GM04503 (cell line): ENCODE measurements around the gene HDDC3.
"Not testable (repeated sequence)": the region's sequence is repeated elsewhere in the genome, so short reads cannot be mapped to it uniquely, and the experiment has no call there.

Experiments
- DNase-seq: peaks from one replicate; pipeline ENCODE4 v3.0.0-alpha.2; 2012; ENCODE audit warnings: low read depth

Gene HDDC3

DNA sequence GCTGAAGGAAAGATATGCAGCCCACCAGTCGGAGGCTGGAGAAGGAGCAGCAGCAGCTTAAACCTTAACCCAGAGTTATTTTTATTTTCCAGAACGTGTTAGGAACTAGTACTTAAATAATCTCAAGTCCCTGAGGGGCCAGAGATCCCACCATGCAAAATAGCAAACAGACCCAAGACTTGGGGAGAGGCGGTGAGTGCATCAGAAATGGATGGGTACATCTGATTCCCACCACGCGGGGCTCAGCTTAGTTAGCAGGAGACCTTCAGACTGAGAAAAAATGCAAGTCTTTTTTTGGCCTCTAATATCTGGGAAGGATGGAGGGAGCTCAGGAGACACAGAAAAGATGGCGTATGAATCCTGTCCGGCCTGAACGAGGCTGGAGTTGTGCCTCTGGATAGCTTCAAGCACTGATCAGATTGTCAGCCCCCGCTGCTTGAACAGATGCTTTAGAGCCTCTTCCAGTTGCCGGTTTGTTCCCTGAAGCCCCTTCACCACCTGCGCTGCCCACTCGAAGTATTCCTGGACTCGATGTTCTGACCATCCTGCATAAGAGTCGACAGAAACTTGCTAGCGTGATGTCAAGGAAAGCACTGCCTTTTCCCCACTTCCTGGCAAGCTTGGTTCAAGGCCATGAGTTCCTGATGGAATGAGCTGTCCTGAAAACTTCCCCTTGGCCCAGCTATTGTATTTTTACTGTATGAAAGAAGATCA is 1.3 kb downstream of the HDDC3 start:
- no peak for DNase-seq

DNA sequence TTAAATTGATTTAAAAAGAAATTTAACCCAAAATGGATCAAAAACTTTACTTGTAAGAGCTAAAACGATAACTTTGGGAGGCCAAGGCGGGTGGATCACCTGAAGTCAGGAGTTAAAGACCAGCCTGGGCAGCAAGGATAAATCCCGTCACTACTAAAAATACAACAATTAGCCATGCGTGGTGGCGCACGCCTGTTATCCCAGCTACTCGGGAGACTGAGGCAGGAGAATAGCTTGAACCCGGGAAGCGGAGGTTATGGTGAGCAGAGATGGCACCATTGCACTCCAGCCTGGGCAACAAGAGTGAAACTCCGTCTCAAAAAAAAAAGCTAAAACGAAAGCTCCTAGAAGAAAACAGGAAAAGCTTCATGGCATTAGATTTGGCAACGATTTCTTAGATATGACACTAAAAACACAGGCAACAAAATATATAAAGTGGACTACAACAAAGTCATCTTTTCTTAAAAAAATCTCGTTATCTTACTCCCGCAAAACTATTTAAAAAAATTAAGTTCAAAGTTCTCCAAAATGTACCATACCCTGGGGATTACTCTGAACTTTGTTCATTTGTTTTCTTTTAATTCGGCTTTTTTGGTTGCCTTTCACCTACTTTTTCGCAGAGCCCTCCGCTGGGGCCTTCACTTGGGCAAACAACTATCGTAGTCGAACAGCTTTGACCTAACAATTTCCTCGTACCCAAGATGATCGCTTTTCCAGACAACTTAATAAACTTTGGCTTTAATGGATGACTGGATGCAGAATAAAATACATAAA is 2.9 kb downstream of the HDDC3 start:
- DNase-seq, result no peak

DNA sequence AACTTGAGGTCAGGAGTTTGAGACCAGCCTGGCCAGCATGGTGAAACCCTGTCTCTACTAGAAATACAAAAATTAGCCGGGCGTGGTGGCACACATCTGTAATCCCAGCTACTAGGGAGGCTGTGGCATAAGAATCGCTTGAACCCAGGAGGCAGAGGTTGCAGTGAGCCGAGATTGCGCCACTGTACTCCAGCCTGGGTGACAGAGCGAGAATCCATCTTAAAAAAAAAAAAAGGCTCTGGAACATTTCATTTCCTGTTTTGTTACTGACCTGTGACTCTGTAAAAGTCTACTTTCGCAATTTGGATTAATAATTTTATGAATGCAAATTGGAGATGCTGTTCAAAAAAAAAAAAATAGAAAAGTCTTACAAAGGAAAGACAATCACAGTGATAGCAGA is 4.2 kb downstream of the HDDC3 start:
- DNase-seq, result not testable (repeated sequence)

DNA sequence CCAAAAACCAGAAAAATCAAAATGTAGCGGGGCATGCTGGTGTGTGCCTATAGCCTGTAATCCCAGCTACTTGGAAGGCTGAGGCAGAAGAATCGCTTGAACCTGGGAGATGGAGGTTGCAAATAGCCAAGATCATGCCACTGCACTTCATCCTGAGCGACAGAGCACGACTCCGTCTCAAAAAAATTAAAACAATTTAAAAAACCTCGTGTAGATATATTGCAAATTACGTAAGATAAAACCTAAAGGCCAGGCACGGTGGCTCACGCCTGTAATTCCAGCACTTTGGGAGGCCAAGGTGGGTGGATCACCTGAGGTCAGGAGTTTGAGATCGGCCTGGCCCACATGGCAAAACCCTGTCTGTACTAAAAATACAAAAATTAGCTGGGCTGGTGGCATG is 5.6 kb downstream of the HDDC3 start:
- DNase-seq, result not testable (repeated sequence)

DNA sequence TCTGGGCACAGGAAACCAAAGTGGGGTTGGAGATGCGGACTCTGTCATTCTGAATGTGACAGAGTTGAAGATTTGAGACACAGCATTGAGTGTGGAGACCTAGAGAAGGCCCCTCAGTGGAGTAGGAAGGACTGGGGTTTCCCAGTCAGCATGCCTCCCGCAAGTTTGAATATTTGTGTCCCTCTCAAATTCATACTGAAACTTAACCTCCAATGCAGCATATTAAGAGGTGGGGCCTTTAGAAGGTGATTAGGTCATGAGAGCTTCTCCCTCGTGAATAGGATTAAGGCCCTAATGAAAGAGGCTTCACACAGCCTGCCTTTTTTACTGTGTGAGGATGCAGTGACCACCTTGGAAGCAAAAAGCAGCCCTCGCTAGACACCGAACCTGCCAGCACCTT is 8.0 kb downstream of the HDDC3 start:
- DNase-seq, result no peak

DNA sequence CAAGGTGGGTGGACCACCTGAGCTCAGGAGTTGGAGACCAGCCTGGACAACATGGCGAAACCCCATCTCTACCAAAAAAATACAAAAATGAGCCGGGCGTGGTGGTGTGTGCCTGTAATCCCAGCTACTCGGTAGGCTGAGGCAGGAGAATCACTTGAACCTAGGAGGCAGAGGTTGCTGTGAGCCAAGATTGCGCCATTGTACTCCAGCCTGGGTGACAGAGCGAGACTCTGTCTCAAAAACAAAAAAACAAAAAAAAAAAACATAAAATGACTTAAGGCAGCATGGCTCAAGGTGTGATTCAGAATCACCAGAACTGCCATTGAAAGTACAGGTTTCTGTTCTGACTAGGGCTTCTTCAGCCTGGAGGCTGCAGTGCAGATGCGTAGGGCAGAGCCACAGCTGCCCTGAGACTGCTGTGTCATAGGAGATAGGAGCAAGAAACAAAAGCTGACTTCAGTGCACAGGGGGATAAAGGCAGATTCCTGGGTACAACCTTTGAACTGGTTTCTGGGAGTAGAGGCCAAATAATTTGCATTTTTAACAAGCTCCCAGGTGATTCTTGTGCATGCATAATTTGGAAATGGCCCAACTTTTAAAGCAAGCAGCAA is 9.5 kb downstream of the HDDC3 start:
- DNase-seq, result not testable (repeated sequence)

DNA sequence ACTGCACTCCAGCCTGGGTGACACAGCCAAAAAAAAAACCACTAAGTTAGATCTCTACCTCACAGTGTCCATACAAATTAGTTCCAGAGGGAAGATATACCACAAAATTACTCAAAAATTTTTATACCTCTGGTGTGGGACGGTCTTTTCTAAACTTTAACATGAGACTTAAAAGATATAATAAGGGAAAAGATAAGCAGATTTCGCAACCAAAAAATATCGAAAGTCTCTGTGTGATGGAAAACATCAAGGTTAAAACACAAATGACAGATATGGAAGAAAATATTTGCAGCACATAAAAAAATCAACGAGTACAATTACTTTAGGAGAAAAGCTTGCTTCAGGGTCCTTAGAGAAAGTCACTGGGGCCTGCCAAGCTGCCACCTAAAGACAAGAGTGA is 10.5 kb downstream of the HDDC3 start:
- no peak for DNase-seq

DNA sequence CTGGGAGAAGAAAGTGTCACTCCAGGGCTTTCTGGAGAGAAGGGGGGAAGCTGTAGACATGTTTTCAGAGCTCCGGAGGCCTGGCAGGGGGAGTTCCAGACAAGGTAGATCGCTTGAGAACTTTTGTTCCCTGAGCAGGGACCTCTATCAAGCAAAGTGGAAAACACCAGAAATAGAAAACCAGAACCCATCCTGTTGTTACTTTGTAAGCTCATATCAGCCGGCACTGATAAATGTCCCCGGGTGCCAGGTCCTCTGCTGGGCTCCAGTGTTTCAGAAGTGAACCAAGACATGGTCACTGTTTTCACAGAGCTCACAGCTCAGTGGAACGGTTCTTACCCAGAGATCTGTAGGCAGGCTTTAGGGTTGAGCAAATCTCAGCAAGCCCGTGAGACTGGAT is 13.5 kb downstream of the HDDC3 start:
- DNase-seq, result no peak

DNA sequence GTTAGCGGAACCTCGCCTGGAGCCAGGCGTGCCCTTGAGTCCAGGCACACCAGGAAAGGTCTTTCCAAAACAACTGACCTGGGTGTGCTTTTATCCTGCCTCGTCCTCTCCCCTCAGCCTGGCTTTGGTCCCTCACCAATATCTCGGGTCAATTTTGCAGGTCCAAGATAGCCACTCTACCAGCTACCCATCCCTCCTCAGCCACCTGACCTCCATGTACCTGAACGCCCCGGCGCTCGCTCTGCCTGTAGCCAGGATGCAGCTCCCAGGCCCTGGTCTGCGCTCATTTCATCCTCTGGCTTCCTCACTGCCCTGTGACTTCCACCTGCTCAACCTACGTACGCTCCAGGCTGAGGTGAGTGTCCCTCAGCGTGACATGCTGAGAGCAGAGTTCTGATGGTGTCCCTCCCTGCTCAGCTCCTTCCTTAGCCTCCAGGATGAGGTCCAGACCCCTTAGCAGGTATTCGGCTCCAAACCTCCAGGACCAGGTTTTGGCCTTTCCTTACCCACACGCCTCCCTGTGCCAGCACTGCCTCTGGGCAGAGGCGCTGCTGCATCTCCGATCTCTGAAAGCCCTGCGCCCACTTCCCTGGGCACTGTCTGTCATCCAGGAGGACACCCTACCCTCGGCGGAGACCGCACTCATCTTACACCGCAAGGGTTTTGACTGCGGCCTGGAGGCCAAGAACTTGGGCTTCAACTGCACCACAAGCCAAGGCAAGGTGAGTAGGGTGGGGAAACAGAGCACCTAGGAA is 14.1 kb downstream of the HDDC3 start:
- no peak for DNase-seq

DNA sequence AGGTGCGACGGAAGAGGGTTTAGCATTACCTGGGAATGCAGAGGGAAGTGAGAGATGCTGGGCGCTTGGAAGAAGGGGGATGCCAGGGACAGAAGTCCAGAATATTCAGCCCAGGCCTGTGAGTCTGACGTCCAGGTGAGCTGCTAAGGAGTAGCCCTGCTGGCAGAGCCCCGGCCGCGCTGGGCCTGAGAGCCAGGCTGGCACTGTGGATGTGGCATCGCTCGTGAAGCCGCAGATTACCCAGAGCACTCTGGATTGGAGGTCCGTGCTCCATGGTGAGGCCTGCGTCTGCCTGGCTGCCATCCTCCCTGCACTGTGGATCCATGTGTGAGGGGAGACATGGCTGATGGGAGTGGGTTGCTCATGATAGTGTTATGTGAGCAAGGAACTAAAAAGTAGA is 14.8 kb downstream of the HDDC3 start:
- no peak for DNase-seq

DNA sequence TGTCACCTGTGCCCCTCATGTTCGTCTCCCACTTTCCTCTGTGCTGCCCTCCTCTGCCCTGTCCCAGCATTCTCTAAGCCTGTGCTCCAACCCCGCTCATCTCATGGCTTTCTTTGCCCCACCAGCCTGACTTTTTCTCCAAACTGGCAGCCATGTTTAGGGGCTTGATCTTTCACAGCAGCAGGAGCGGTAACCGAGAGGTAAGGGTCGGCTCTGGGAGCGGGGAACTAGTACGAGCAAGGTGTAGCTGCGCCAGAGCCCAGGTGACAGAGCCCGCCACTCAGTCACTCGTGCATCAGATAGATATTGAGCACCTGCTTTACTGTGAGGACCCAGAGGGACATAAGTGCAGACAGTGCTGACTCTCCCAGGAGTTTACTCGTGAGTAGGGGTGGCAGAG is 15.9 kb downstream of the HDDC3 start:
- no peak for DNase-seq

DNA sequence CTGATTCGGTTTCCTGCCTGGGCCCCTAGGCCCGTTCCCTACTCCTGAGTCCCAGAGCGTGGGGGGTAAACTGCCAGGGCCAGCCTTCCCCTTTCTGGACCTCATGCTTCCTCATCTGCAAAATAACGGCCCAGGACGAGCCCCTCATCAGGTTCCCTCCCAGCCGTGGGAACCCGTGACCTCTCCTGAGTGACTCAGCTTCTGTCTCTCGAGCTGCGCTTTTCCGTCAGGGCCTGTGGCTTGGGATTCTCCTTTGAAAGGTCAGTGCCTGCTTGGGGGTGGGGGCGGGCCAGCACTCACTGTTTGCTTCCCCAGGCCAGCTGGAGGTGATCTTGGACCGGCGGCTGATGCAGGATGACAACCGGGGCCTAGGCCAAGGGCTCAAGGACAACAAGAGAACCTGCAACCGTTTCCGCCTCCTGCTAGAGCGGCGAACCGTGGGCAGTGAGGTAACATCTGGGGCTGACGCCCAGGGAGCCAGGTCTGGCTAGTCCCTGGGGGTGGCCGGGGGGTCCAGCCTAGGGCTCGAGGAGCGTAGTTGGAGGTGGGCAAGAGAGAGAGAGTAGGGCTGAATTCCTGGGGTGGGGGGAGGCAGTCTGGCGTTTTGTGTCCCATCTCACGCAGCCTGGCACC is 16.4 kb downstream of the HDDC3 start:
- no peak for DNase-seq

DNA sequence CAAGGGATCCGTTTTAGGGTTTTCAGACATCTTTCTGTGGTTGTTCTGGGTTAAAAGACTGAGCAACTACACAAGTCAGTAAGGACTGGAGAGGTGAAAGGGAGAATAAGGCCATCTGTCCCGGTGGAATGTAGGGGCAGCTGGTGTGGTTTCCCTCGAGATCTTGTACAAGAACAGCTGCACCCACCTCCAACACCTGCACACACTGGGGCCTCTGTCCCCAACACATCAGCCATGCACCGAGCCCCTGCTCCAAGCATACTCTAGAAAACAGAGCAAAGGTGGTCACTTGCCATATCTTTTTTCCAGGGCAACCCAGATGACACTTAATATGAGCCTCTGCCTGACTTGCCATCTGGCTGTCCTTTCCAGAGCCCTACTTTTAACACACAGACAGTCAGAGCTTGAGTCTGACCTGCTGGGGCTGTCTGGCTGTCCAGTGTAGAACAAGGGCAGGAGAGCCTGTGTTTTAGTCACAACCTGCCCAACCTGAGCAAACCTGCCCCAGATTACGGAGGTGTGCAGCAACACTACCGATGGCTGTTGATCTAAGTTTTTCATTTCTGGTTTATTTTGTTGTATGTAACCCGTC is 17.0 kb downstream of the HDDC3 start:
- DNase-seq, result no peak

DNA sequence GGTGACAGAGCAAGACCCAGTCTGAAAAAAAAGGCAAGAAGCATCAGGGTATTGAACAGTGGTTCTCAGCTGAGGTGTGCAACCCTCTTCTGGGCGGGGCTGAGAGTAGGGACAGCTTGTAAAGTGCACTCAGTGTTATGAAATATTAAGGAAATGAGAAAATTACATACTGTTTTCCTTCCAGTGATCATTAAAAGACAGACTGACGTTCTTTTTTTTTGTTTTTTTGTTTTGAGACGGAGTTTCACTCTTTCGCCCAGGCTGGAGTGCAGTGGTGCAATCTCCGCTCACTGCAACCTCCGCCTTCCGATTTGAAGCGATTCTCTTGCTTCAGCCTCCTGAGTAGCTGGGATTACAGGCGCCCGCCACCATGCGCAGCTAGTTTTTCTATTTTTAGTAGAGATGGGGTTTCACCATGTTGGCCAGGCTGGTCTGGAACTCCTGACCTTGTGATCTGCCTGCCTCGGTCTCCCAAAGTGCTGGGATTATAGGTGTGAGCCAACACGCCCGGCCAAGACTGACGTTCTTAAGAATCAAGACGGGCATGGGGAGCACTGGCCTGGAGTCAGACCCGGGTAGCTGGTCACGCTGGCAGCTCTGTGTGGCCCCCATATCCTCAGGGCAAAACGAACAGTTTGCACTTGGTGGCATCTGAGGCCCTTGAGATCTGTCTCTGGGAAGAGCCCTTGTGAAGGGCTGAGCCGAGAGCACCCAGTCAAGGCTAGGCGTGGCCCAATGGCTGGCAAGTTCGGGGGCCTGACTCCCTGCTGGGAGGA is 17.9 kb downstream of the HDDC3 start:
- DNase-seq, result no peak

DNA sequence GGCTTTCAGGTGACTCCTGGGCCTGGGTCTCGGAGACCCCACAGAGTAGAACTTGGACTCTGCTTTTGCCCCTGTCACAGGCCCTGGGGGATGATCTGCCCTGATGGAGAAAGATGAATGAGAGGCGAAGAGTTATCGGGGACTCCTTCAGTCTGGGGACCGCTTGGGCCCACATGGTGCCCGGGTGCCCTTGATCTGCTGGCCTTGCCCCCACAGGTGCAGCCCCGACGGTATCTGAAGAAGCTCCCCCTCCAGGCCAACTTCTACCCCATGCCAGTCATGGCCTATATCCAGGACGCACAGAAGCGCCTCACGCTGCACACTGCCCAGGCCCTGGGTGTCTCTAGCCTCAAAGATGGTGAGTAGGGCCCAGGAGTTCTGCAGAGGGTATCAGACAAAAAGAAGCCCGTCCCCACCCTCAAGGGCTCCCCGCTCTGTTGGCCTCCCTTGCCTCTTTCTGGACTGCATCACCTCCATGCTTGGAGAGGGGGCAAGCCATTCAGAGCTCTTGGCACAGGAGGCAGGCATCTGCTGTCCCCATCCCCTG is 18.9 kb downstream of the HDDC3 start:
- no peak for DNase-seq

DNA sequence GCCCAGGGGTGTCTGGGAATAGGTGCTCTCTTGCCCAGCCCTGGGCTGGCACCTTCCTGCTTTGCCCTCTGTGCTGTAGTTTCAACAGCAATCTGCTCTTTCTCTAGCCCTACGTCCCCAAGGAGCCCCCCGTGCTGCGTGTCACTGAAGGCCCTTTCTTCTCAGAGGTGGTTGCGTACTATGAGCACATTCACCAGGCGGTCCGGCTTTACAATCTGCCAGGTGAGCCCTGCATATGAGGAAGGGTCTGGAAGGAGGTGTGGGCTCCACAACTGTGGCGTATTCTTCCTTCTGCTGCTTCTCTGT is 19.6 kb downstream of the HDDC3 start:
- no peak for DNase-seq

DNA sequence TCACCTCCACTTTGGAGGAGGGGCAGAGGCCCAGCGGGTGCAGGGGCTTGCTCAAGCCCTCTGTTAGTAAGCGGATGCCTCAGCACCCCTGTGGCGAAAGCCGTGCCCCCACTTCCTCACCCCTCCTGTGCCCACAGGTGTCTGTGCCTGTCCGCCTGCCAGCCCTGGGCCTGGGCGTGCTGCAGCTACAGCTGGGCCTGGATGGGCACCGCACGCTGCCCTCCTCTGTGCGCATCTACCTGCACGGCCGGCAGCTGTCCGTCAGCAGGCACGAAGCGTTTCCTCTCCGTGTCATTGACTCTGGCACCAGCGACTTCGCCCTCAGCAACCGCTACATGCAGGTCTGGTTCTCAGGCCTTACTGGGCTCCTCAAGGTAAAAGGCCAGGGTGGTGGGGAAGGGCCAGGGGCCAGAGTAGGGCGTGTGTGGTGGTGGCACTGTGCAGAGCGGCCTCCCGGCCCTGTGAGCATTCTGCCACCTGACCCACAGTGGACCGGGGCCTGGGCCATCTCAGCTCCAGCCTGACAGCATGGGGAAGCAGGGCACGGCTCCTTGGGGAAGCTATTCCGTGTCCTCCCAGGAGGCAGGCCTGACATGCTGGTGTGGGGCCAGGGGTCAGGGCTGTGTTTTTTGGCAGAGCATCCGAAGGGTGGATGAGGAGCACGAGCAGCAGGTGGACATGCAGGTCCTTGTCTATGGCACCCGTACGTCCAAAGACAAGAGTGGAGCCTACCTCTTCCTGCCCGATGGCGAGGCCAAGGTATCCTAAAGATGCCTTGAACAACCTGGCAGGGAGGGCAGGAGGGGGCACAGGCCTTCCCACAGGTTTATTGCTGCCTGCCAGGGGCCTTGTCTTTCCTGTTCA is 20.2 kb downstream of the HDDC3 start:
- no peak for DNase-seq

DNA sequence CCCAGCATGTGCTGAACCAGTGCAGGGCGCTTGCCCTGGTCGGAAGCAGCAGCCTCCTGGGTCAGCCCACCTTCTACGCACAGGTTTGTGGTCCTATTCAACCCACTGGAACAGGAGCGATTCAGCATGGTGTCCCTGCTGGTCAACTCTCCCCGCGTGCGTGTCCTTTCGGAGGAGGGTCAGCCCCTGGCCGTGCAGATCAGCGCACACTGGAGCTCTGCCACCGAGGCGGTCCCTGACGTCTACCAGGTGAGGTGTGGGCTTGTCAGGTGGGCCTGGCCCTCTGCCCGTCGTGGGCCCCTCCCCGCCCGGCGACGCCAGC is 21.1 kb downstream of the HDDC3 start:
- DNase-seq, result no peak

DNA sequence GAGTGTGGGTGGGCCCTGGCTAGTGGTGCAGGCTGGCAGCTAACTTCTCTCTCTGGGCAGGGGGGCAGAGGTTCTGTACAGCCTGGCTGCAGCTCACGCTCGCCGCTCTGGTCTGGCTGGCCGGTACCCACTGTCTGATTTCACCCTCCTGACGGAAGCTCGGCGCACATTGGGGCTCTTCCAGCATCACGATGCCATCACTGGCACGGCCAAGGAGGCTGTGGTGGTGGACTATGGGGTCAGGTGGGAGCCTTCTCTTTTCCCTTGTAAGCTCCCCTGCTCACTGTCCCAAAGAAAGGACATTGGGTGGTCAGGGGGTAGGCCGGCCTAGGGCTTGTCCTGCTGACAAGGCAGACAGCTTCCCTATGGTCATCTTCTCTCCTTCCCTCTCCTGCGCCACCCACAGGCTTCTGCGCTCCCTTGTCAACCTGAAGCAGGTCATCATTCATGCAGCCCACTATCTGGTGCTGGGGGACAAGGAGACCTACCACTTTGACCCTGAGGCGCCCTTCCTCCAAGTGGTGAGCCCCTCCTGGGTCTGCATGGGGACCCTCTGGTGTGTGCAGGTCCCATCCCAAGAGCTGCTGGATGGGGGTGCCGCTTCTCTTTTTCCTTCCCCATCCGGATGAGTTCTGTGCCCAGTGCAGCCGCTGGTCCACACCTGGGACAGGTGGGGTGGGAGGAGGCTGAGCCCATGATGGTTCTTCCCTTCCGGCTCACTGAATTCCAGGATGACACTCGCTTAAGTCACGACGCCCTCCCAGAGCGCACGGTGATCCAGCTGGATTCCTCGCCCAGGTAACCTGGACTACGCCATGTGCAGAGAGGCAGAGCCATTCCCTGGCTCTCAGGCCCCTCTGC is 21.7 kb downstream of the HDDC3 start:
- DNase-seq, result no peak
